MM.1S (cell line): Measurements from ENCODE around the gene GLA.
A peak's percentile ranks its signal among the peaks of the same experiment; 100 is the strongest.

ENCODE experiments used
- DNase-seq: peaks from one replicate; pipeline ENCODE4 v3.0.0-alpha.2; 2015
- H2AFZ ChIP-seq: fragments of 300-600 bp; sonication (generic); 2 replicates; pipeline ENCODE4 v1.6.0; 2016; ENCODE audit warnings: antibody characterized with exemption, low read length
- H3F3A ChIP-seq: fragments of 300-600 bp; sonication (generic); 2 replicates; pipeline ENCODE4 v1.6.1; 2016; ENCODE audit warnings: mild to moderate bottlenecking, antibody characterized with exemption, low read length, moderate library complexity, mixed read lengths; ENCODE audit not compliant: insufficient read depth
- H3K27ac ChIP-seq: fragments of 300-600 bp; sonication (generic); 2 replicates; pipeline ENCODE4 v1.5.1; 2016; ENCODE audit warnings: mild to moderate bottlenecking, low read length
- H3K27me3 ChIP-seq: fragments of 300-600 bp; sonication (generic); replicated peaks from 2 replicates; pipeline ENCODE4 v1.6.0; 2016; ENCODE audit warnings: low read length; ENCODE audit not compliant: insufficient read depth
- H3K36me3 ChIP-seq: fragments of 300-600 bp; sonication (generic); replicated peaks from 2 replicates; pipeline ENCODE4 v1.6.1; 2016; ENCODE audit warnings: mild to moderate bottlenecking, low read length, mixed read lengths; ENCODE audit not compliant: insufficient read depth
- H3K4me1 ChIP-seq: fragments of 300-600 bp; sonication (generic); 2 replicates; pipeline ENCODE4 v1.6.1; 2016; ENCODE audit warnings: low read length, mixed read lengths
- H3K4me2 ChIP-seq: fragments of 300-600 bp; sonication (generic); 2 replicates; pipeline ENCODE4 v1.6.0; 2016; ENCODE audit warnings: low read depth, low read length
- H3K4me3 ChIP-seq: fragments of 300-600 bp; sonication (generic); 2 replicates; pipeline ENCODE4 v1.5.1; 2016; ENCODE audit warnings: low read length, mixed read lengths
- H3K79me2 ChIP-seq: fragments of 300-600 bp; sonication (generic); 2 replicates; pipeline ENCODE4 v1.6.1; 2016; ENCODE audit warnings: mixed run types, low read length, mixed read lengths
- H3K9ac ChIP-seq: fragments of 300-600 bp; sonication (generic); 2 replicates; pipeline ENCODE4 v1.6.1; 2016; ENCODE audit warnings: low read length, mixed read lengths
- H3K9me2 ChIP-seq: fragments of 300-600 bp; sonication (generic); replicated peaks from 2 replicates; pipeline ENCODE4 v1.6.1; 2016; ENCODE audit warnings: mild to moderate bottlenecking, low read length, mixed read lengths; ENCODE audit not compliant: insufficient read depth
- H3K9me3 ChIP-seq: fragments of 300-600 bp; sonication (generic); replicated peaks from 2 replicates; pipeline ENCODE4 v1.6.1; 2016; ENCODE audit warnings: mild to moderate bottlenecking, low read length, mixed read lengths; ENCODE audit not compliant: insufficient read depth
- H4K20me1 ChIP-seq: fragments of 300-600 bp; sonication (generic); 2 replicates; pipeline ENCODE4 v1.6.1; 2016; ENCODE audit warnings: mild to moderate bottlenecking, low read length, moderate library complexity, mixed read lengths; ENCODE audit not compliant: insufficient read depth
- CTCF ChIP-seq: fragments of 300-600 bp; sonication (generic); IDR thresholded peaks from 2 replicates; pipeline ENCODE4 v1.5.1; 2016; ENCODE audit warnings: antibody characterized with exemption, low read length, mixed read lengths
- EZH2 ChIP-seq: fragments of 300-600 bp; sonication (generic); optimal IDR thresholded peaks from 2 replicates; pipeline ENCODE3; 2017; ENCODE audit warnings: low read depth, mild to moderate bottlenecking, antibody characterized with exemption, low read length, mixed read lengths
- EZH2phosphoT487 ChIP-seq: fragments of 300-600 bp; sonication (generic); IDR thresholded peaks from 2 replicates; pipeline ENCODE4 v1.6.1; 2018; ENCODE audit warnings: antibody characterized with exemption, low read length

The GLA gene

GRCh38 chrX:101385026-101385684 lies 22.6 kb downstream of the GLA start:
- Histone ChIP-seq H2AFZ (no peak overlapping the region), H3K4me2 (peak overlapping the region; percentile 57; the same call in 1 of the 2 replicates), H3K27ac (no peak overlapping the region), H3K36me3 (no peaks in the 10 kb centered on the region), H3K4me3 (no peak overlapping the region), H3K9me3 (no peaks in the 10 kb centered on the region), H3K9ac (no peak overlapping the region), H3F3A (peaks cover 7% of the 10 kb centered on the region; the same call in 1 of the 2 replicates), H4K20me1 (no peaks in the 10 kb centered on the region), H3K9me2 (no peaks in the 10 kb centered on the region), H3K4me1 (peaks cover 16% of the 10 kb centered on the region; the same call in 1 of the 2 replicates), H3K27me3 (no peaks in the 10 kb centered on the region), H3K79me2 (no peaks in the 10 kb centered on the region)
- no peak for DNase-seq
- no peak for TF ChIP-seq EZH2phosphoT487
- TF ChIP-seq EZH2, result no peak
- no peak for TF ChIP-seq CTCF

DNA sequence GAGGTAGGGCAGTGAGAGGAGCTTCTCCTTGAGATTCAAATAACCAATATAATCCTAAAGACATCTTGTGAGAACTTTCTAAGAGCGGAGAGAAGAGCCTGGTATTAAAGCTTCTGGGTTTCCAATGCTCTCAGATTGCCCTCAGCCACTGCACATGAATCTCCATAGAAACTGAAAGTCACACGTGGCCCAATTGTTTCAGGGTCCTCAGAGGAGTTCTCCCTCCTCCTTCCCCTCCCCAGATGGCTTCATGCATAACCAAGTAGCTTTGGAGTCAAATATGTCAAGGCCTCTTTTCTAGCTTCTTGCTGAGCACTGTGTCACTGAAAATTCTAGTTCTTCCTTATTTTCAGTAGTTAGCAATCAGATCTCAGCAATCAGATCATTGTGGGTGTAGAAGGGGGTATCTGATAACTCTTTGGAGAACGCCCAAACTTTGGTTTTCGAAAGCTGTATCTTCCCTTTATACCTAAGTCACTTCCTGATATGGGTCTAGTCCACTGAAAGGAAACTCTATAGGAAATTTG lies 24.0 kb downstream of the GLA start:
- peaks cover 7% of the 10 kb centered on the region; the same call in 1 of the 2 replicates for H3F3A ChIP-seq

GRCh38 chrX:101377547-101377946 lies 30.2 kb downstream of the GLA start:
- no peak overlapping the region for H3K4me2 ChIP-seq
- H3F3A ChIP-seq, result no peaks in the 10 kb centered on the region
- no peak for DNase-seq
- H3K4me1 ChIP-seq, result no peaks in the 10 kb centered on the region
- no peak overlapping the region for H3K27ac ChIP-seq
- H3K4me3 ChIP-seq, result no peak overlapping the region
- no peaks in the 10 kb centered on the region for H4K20me1 ChIP-seq
- TF ChIP-seq EZH2phosphoT487 (no peak), CTCF (no peak), EZH2 (no peak)
- no peaks in the 10 kb centered on the region for H3K27me3 ChIP-seq
- H3K9me3 ChIP-seq, result no peaks in the 10 kb centered on the region
- H3K9ac ChIP-seq, result no peak overlapping the region
- H3K79me2 ChIP-seq, result no peaks in the 10 kb centered on the region
- no peaks in the 10 kb centered on the region for H3K36me3 ChIP-seq
- H2AFZ ChIP-seq, result no peak overlapping the region
- H3K9me2 ChIP-seq, result no peaks in the 10 kb centered on the region

More for the DNA sequence above, 24.0 kb downstream of the GLA start:
- H3K9me2 ChIP-seq, result no peaks in the 10 kb centered on the region
- H4K20me1 ChIP-seq, result no peaks in the 10 kb centered on the region
- H3K79me2 ChIP-seq, result no peaks in the 10 kb centered on the region
- H3K27me3 ChIP-seq, result no peaks in the 10 kb centered on the region
- peak overlapping the region; percentile 49; the same call in 1 of the 2 replicates for H3K27ac ChIP-seq
- TF ChIP-seq EZH2 (no peak), EZH2phosphoT487 (no peak), CTCF (no peak)
- H2AFZ ChIP-seq, result 0 out of 2 replicates have a peak overlapping the region, but pooled peaks have one; percentile 37
- DNase-seq, result peak; percentile 63
- H3K36me3 ChIP-seq, result no peaks in the 10 kb centered on the region
- peak overlapping the region; percentile 47; the same call in 1 of the 2 replicates for H3K4me2 ChIP-seq
- H3K9ac ChIP-seq, result peak overlapping the region; percentile 16; the same call in 1 of the 2 replicates
- H3K9me3 ChIP-seq, result no peaks in the 10 kb centered on the region
- peaks cover 16% of the 10 kb centered on the region; the same call in 1 of the 2 replicates for H3K4me1 ChIP-seq
- peak overlapping the region; percentile 3; the same call in 1 of the 2 replicates for H3K4me3 ChIP-seq
